SK-N-SH (cell line): ENCODE results near the gene ASB5.

Experiments used
- CHD2 ChIP-seq: fragments of 150-350 bp; IDR thresholded peaks from 2 replicates; pipeline ENCODE4 v1.6.1; 2018; ENCODE audit warnings: low read length; ENCODE audit not compliant: partially characterized antibody
- EP300 ChIP-seq, 2 experiments: IDR thresholded peaks; 2 replicates each; pipeline versions ENCODE4 v1.4.0 to v1.6.1; 2012; ENCODE audit warnings: borderline replicate concordance in 1 of 2, low read depth in 1 of 2, low read length in 1 of 2
- RAD21 ChIP-seq: IDR thresholded peaks from 2 replicates; pipeline ENCODE4 v1.6.1; 2012; ENCODE audit warnings: mild to moderate bottlenecking, low read length
- SIN3A ChIP-seq: IDR thresholded peaks from 2 replicates; pipeline ENCODE4 v1.6.1; 2012; ENCODE audit warnings: low read depth, mild to moderate bottlenecking, low read length, moderate library complexity, borderline replicate concordance
- SMC3 ChIP-seq: IDR thresholded peaks from 2 replicates; pipeline ENCODE4 v1.6.1; 2012; ENCODE audit warnings: low read depth, low read length, improper control_type of control experiment
- YY1 ChIP-seq: IDR thresholded peaks from 2 replicates; pipeline ENCODE4 v1.4.0; 2012; ENCODE audit warnings: low read depth, mild to moderate bottlenecking
- TF ChIP-seq, protein P1 (sequence below): fragments of 200-600 bp; sonication (generic); IDR thresholded peaks from 2 replicates; pipeline ENCODE4 v1.6.1; 2017; ENCODE audit warnings: antibody characterized with exemption, mild to moderate bottlenecking, moderate library complexity
- TF ChIP-seq, protein P2 (sequence below): fragments of 150-350 bp; IDR thresholded peaks from 2 replicates; pipeline ENCODE4 v1.6.1; 2017; ENCODE audit warnings: antibody characterized with exemption, low read length, low read depth, borderline replicate concordance

DNA sequence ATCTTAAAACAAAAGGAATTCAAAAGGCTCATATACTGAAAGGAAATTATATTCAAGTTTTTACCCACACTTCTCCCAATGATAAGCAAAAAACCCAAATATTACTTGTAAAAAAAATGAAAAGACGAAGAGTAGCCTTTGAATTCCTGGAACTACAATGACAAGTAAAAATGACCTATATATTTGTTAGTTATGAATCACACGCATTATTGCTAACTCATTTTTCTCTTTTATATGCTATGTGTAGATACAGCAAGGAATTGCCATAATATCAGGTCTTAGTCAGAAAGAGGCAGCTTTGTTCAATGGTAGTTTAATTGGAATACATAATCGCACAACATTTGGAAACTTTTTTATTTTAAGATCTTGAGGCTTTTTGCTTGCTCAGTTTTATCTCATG lies 22.7 kb upstream of the ASB5 start:
- TF ChIP-seq SIN3A, result no peak
- TF ChIP-seq SMC3, result no peak
- TF ChIP-seq, protein P1, sequence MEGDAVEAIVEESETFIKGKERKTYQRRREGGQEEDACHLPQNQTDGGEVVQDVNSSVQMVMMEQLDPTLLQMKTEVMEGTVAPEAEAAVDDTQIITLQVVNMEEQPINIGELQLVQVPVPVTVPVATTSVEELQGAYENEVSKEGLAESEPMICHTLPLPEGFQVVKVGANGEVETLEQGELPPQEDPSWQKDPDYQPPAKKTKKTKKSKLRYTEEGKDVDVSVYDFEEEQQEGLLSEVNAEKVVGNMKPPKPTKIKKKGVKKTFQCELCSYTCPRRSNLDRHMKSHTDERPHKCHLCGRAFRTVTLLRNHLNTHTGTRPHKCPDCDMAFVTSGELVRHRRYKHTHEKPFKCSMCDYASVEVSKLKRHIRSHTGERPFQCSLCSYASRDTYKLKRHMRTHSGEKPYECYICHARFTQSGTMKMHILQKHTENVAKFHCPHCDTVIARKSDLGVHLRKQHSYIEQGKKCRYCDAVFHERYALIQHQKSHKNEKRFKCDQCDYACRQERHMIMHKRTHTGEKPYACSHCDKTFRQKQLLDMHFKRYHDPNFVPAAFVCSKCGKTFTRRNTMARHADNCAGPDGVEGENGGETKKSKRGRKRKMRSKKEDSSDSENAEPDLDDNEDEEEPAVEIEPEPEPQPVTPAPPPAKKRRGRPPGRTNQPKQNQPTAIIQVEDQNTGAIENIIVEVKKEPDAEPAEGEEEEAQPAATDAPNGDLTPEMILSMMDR, result no peak
- no peak for TF ChIP-seq CHD2
- no peak for TF ChIP-seq RAD21
- TF ChIP-seq, protein P2, sequence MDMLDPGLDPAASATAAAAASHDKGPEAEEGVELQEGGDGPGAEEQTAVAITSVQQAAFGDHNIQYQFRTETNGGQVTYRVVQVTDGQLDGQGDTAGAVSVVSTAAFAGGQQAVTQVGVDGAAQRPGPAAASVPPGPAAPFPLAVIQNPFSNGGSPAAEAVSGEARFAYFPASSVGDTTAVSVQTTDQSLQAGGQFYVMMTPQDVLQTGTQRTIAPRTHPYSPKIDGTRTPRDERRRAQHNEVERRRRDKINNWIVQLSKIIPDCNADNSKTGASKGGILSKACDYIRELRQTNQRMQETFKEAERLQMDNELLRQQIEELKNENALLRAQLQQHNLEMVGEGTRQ, result no peak
- no peak for TF ChIP-seq YY1
- no peak for TF ChIP-seq EP300 (IDR thresholded peaks at IDR 0.05; ENCODE audit: borderline replicate concordance in 1 of 2, low read depth in 1 of 2, low read length in 1 of 2)
